Duodenal mucosa (tissue), 2 donors: Measurements from ENCODE around the gene F5.

ENCODE experiments used
- H3K27ac ChIP-seq: one replicate; pipeline ENCODE4 v1.7.0; 2013; ENCODE audit warnings: low read depth, low read length
- H3K27me3 ChIP-seq, 2 donors: one replicate each; pipeline ENCODE4 v1.7.0; 2013; ENCODE audit warnings: low read length in 2 of 2, control low read depth in 1 of 2; ENCODE audit not compliant: insufficient read depth in 2 of 2, control insufficient read depth in 1 of 2
- H3K36me3 ChIP-seq, 2 donors: one replicate each; pipeline ENCODE4 v1.7.0; 2013; ENCODE audit warnings: low read length in 2 of 2, control low read depth in 1 of 2; ENCODE audit not compliant: insufficient read depth in 2 of 2, control insufficient read depth in 1 of 2
- H3K4me1 ChIP-seq, 2 donors: one replicate each; pipeline ENCODE4 v1.7.0; 2013; ENCODE audit warnings: low read length in 2 of 2, control low read depth in 1 of 2; ENCODE audit not compliant: insufficient read depth in 2 of 2, control insufficient read depth in 1 of 2
- H3K4me3 ChIP-seq, 2 donors: one replicate each; pipeline ENCODE4 v1.7.0; 2013; ENCODE audit warnings: low read length in 2 of 2, low read depth in 1 of 2
- H3K9ac ChIP-seq, 2 donors: one replicate each; pipeline ENCODE4 v1.7.0; 2013; ENCODE audit warnings: low read length in 2 of 2, low read depth in 1 of 2
- H3K9me3 ChIP-seq, 2 donors: one replicate each; pipeline ENCODE4 v1.7.0; 2013; ENCODE audit warnings: low read length in 2 of 2, control low read depth in 1 of 2; ENCODE audit not compliant: control insufficient read depth in 1 of 2

F5 gene

GRCh38 chr1:169571450-169571849 is 14.8 kb downstream of the F5 start:
- H3K4me3 ChIP-seq = no peak overlapping the region
- H3K27me3 ChIP-seq = no peaks in the 10 kb centered on the region
- H3K36me3 ChIP-seq = no peaks in the 10 kb centered on the region
- H3K9ac ChIP-seq = no peak overlapping the region
- no peak overlapping the region for H3K27ac ChIP-seq
- no peaks in the 10 kb centered on the region for H3K9me3 ChIP-seq
- peaks cover 8 to 25% of the 10 kb centered on the region in 2 donors for H3K4me1 ChIP-seq

- H3K9ac ChIP-seq = no peak overlapping the region
- H3K27me3 ChIP-seq = no peaks in the 10 kb centered on the region
- H3K4me3 ChIP-seq = peak overlapping the region; percentile 12 to 32
- no peaks in the 10 kb centered on the region for H3K9me3 ChIP-seq
- no peaks in the 10 kb centered on the region for H3K36me3 ChIP-seq
- peaks cover 11 to 35% of the 10 kb centered on the region in 2 donors for H3K4me1 ChIP-seq
- H3K27ac ChIP-seq = no peak overlapping the region
Observed at GRCh38 chr1:169570172-169570574, 16.1 kb downstream of the F5 start.

- Histone ChIP-seq H3K27ac (no peak overlapping the region), H3K27me3 (no peaks in the 10 kb centered on the region), H3K4me1 (peaks cover 11 to 31% of the 10 kb centered on the region in 2 donors), H3K9ac (no peak overlapping the region), H3K9me3 (no peaks in the 10 kb centered on the region), H3K36me3 (no peaks in the 10 kb centered on the region), H3K4me3 (no peak overlapping the region)
Observed at GRCh38 chr1:169568497-169568896, 17.8 kb downstream of the F5 start.

- H3K27me3 ChIP-seq = no peaks in the 10 kb centered on the region
- no peaks in the 10 kb centered on the region for H3K9me3 ChIP-seq
- no peaks in the 10 kb centered on the region for H3K36me3 ChIP-seq
- H3K4me1 ChIP-seq = peaks cover 11 to 31% of the 10 kb centered on the region in 2 donors
- H3K27ac ChIP-seq = no peak overlapping the region
- no peak overlapping the region for H3K9ac ChIP-seq
- H3K4me3 ChIP-seq = no peak overlapping the region
Observed at GRCh38 chr1:169565335-169566271, 20.7 kb downstream of the F5 start.

GRCh38 chr1:169563650-169564049 is 22.6 kb downstream of the F5 start:
- Histone ChIP-seq H3K9ac (no peak overlapping the region), H3K27me3 (no peaks in the 10 kb centered on the region), H3K4me1 (peaks cover 3 to 19% of the 10 kb centered on the region in 2 donors), H3K36me3 (no peaks in the 10 kb centered on the region), H3K9me3 (no peaks in the 10 kb centered on the region), H3K27ac (no peak overlapping the region), H3K4me3 (no peak overlapping the region)

- H3K9me3 ChIP-seq = no peaks in the 10 kb centered on the region
- H3K9ac ChIP-seq = no peak overlapping the region
- peaks cover 3 to 14% of the 10 kb centered on the region in 2 donors for H3K4me1 ChIP-seq
- H3K36me3 ChIP-seq = no peaks in the 10 kb centered on the region
- no peak overlapping the region for H3K27ac ChIP-seq
- H3K4me3 ChIP-seq = no peak overlapping the region
- no peaks in the 10 kb centered on the region for H3K27me3 ChIP-seq
Observed at GRCh38 chr1:169563019-169563615, 23.2 kb downstream of the F5 start.

- no peaks in the 10 kb centered on the region for H3K27me3 ChIP-seq
- H3K4me3 ChIP-seq = no peak overlapping the region
- H3K27ac ChIP-seq = no peak overlapping the region
- no peaks in the 10 kb centered on the region for H3K36me3 ChIP-seq
- H3K4me1 ChIP-seq = peaks cover 3 to 12% of the 10 kb centered on the region in 2 donors
- H3K9ac ChIP-seq = no peak overlapping the region
- H3K9me3 ChIP-seq = no peaks in the 10 kb centered on the region
Observed at GRCh38 chr1:169561692-169562091, 24.6 kb downstream of the F5 start.

- Histone ChIP-seq H3K9me3 (no peaks in the 10 kb centered on the region), H3K27me3 (no peaks in the 10 kb centered on the region), H3K9ac (no peak overlapping the region), H3K4me3 (no peak overlapping the region), H3K4me1 (no peaks in the 10 kb centered on the region), H3K36me3 (no peaks in the 10 kb centered on the region), H3K27ac (no peak overlapping the region)
Observed at GRCh38 chr1:169557131-169557530, 29.1 kb downstream of the F5 start.

GRCh38 chr1:169550294-169550693 is 36.0 kb downstream of the F5 start:
- Histone ChIP-seq H3K27me3 (no peaks in the 10 kb centered on the region), H3K4me1 (no peaks in the 10 kb centered on the region), H3K27ac (no peak overlapping the region), H3K36me3 (no peaks in the 10 kb centered on the region), H3K9ac (no peak overlapping the region), H3K9me3 (no peaks in the 10 kb centered on the region), H3K4me3 (no peak overlapping the region)

- H3K36me3 ChIP-seq = no peaks in the 10 kb centered on the region
- H3K4me3 ChIP-seq = no peak overlapping the region
- H3K9me3 ChIP-seq = no peaks in the 10 kb centered on the region
- H3K27ac ChIP-seq = no peak overlapping the region
- H3K9ac ChIP-seq = no peak overlapping the region
- H3K27me3 ChIP-seq = no peaks in the 10 kb centered on the region
- no peaks in the 10 kb centered on the region for H3K4me1 ChIP-seq
Observed at GRCh38 chr1:169548282-169548681, 38.0 kb downstream of the F5 start.
